Ishikawa (cell line): Measurements from ENCODE around the gene SLC22A13.

ENCODE experiments used
- EP300 ChIP-seq: IDR thresholded peaks from 2 replicates; pipeline ENCODE4 v1.6.1; 2012; ENCODE audit warnings: borderline replicate concordance
- USF1 ChIP-seq: IDR thresholded peaks from 2 replicates; pipeline ENCODE4 v1.6.1; 2012

- TF ChIP-seq USF1: no peak
- no peak for TF ChIP-seq EP300
These were observed 2.5 kb downstream of the SLC22A13 start for GRCh38 chr3:38268087-38268486.
